HFFc6 (cell line): Measurements from ENCODE around the gene MATCAP1. TPM values are rescaled to one million over a fixed set of nuclear protein-coding genes. Genes with fewer than 3 reads are reported as not detected.

Source experiments
- DNase-seq: peaks from one replicate; pipeline ENCODE4 v3.0.0-alpha.2; 2018
- H3K27ac Mint-ChIP-seq: 2 replicates; pipeline ENCODE4 v1.8.0; 2020; ENCODE audit warnings: mild to moderate bottlenecking, mixed read lengths
- H3K27me3 Mint-ChIP-seq: 2 replicates; pipeline ENCODE4 v1.8.0; 2021; ENCODE audit warnings: mild to moderate bottlenecking, moderate library complexity, mixed read lengths; ENCODE audit not compliant: insufficient read depth
- H3K36me3 Mint-ChIP-seq: 2 replicates; pipeline ENCODE4 v1.8.0; 2021; ENCODE audit warnings: low read depth, mixed read lengths
- H3K4me1 Mint-ChIP-seq: 2 replicates; pipeline ENCODE4 v1.8.0; 2020; ENCODE audit warnings: low read depth, mixed read lengths
- H3K4me3 Mint-ChIP-seq: 2 replicates; pipeline ENCODE4 v1.8.0; 2020; ENCODE audit warnings: mild to moderate bottlenecking, moderate library complexity, mixed read lengths
- H3K9me3 Mint-ChIP-seq: 2 replicates; pipeline ENCODE4 v1.8.0; 2020; ENCODE audit warnings: mild to moderate bottlenecking, mixed read lengths
- CTCF ChIP-seq: fragments of 200-600 bp; sonication (generic); IDR thresholded peaks from 2 replicates; pipeline ENCODE4 v1.5.0; 2021; ENCODE audit warnings: antibody characterized with exemption, mild to moderate bottlenecking
- total RNA-seq, 6 experiments: library from RNA; stranded (reverse); fragmentation: NEBNext Ultra II Directional; extraction: Animal tissue kit (Norgen Biotek cat#: 25700); gene quantifications; 2 replicates in 1 of 6; 3 replicates in 5 of 6; pipeline ENCODE4 v1.2.3, GENCODE V29; 2021

The MATCAP1 gene
- total RNA-seq, 6 experiments from 2014 or later: 9.6 to 13.8 (median 11.6) TPM

- DNase-seq: no peak
- H3K27me3 Mint-ChIP-seq: peaks cover 3% of the 10 kb centered on the region
- no peak for TF ChIP-seq CTCF
- no peaks in the 10 kb centered on the region for H3K9me3 Mint-ChIP-seq
- H3K27ac Mint-ChIP-seq: no peak overlapping the region
- no peak overlapping the region for H3K4me3 Mint-ChIP-seq
- peaks cover 21% of the 10 kb centered on the region for H3K4me1 Mint-ChIP-seq
- no peaks in the 10 kb centered on the region for H3K36me3 Mint-ChIP-seq
Observed at GRCh38 chr16:67184453-67184994, 761 bp upstream of the MATCAP1 start.

GRCh38 chr16:67183284-67183626, 508 bp downstream of the MATCAP1 start:
- Mint-ChIP-seq H3K27me3 (peaks cover 3% of the 10 kb centered on the region), H3K4me1 (peaks cover 21% of the 10 kb centered on the region), H3K27ac (no peak overlapping the region), H3K4me3 (no peak overlapping the region), H3K36me3 (peaks cover 4% of the 10 kb centered on the region; the same call in 1 of the 2 replicates), H3K9me3 (no peaks in the 10 kb centered on the region)
- no peak for TF ChIP-seq CTCF
- DNase-seq: no peak

DNA sequence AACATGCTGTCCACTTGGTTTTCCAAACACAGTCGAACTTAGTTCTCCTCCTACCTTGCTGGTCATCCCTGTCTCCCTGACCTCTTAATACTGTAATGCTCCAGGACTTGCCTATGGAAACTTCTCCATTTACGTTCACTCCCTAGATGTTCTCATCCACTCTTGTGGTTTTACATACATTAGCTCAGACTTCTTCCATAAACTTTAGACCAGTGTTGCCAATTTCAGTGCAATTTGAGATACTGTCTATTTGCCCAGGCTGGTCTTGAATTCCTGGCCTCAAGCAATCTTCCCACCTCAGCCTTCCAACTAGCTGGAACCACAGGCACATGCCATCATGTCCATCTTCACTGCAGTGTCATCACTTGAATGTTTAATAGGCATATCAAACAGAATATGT, 1.5 kb downstream of the MATCAP1 start:
- no peak for DNase-seq
- Mint-ChIP-seq H3K27me3 (peaks cover 3% of the 10 kb centered on the region), H3K27ac (no peak overlapping the region), H3K4me1 (peaks cover 21% of the 10 kb centered on the region), H3K4me3 (no peak overlapping the region), H3K36me3 (peaks cover 4% of the 10 kb centered on the region; the same call in 1 of the 2 replicates), H3K9me3 (no peaks in the 10 kb centered on the region)
- TF ChIP-seq CTCF: no peak

DNA sequence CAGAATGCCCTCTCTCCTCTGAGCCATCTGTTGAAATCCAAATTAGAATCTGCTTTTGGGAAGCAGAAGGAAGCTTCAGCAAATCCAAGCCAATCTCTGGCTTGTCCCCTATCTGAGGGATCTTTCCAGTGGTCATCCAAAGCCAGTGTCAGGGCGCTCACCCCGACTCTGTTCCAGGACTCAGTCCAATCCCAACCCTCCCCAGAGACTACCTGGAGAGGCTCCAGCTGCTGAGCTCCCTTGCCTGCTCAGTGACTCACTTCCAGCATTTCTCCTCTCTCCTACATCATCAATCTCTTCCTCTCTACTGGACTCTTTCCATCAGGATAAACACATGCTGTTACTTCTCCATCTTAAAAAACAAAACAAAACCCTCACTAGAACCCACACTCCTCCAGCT, 2.4 kb downstream of the MATCAP1 start:
- DNase-seq: peak; percentile 82

DNA sequence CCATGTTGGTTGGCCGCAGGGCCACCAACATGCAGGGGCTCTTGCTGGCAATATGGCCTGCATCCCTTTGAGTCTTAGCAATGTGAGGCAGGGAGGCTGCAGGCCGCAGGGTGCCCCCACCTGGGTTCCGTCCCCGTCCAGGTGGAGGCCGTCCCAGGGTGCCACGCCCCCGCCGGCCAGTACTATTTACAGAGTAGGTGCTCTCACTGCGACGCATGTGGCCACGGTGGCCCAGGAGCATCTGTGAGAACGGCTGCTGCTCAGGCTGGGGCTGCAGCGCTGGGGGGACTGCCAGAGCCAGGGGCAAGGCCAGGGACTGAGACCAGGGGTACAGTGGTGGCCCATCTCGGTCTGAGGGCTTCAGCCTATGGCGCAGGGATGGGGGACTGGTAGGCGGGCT, 3.6 kb downstream of the MATCAP1 start:
- Mint-ChIP-seq H3K27ac (no peak overlapping the region), H3K4me3 (no peak overlapping the region), H3K4me1 (peaks cover 3% of the 10 kb centered on the region), H3K9me3 (no peaks in the 10 kb centered on the region), H3K36me3 (peaks cover 4% of the 10 kb centered on the region; the same call in 1 of the 2 replicates), H3K27me3 (no peaks in the 10 kb centered on the region; the same call in 1 of the 2 replicates)
- no peak for TF ChIP-seq CTCF
- DNase-seq: no peak

More for the DNA sequence above, 2.4 kb downstream of the MATCAP1 start:
- H3K27me3 Mint-ChIP-seq: no peaks in the 10 kb centered on the region; the same call in 1 of the 2 replicates
- no peak overlapping the region for H3K27ac Mint-ChIP-seq
- peaks cover 15% of the 10 kb centered on the region for H3K4me1 Mint-ChIP-seq
- H3K36me3 Mint-ChIP-seq: peaks cover 4% of the 10 kb centered on the region; the same call in 1 of the 2 replicates
- no peak overlapping the region for H3K4me3 Mint-ChIP-seq
- TF ChIP-seq CTCF: no peak
- no peaks in the 10 kb centered on the region for H3K9me3 Mint-ChIP-seq
